Measurements from ENCODE around the gene STK25.

The STK25 gene

GRCh38 chr2:241492174-241492565 lies 16.2 kb downstream of the STK25 start:
- DNase-seq = no peak

GRCh38 chr2:241491549-241492173 lies 16.7 kb downstream of the STK25 start:
- DNase-seq = no peak

GRCh38 chr2:241490825-241491506 lies 17.4 kb downstream of the STK25 start:
- DNase-seq = no peak

- no peak for DNase-seq
Measured at GRCh38 chr2:241489733-241490680, 18.4 kb downstream of the STK25 start.

- no peak for DNase-seq
Measured at GRCh38 chr2:241489088-241489487, 19.3 kb downstream of the STK25 start.

GRCh38 chr2:241485172-241485911 lies 23.0 kb downstream of the STK25 start:
- DNase-seq = no peak

GRCh38 chr2:241483305-241483704 lies 25.1 kb downstream of the STK25 start:
- no peak for DNase-seq

GRCh38 chr2:241482126-241482955 lies 26.0 kb downstream of the STK25 start:
- DNase-seq = no peak

- DNase-seq = no peak
Measured at GRCh38 chr2:241481687-241482086, 26.7 kb downstream of the STK25 start.

GRCh38 chr2:241479026-241479898 lies 29.1 kb downstream of the STK25 start:
- DNase-seq = no peak

- no peak for DNase-seq
Measured at GRCh38 chr2:241478166-241478565, 30.2 kb downstream of the STK25 start.

GRCh38 chr2:241475267-241475666 lies 33.1 kb downstream of the STK25 start:
- DNase-seq = no peak

- DNase-seq = no peak
Measured at GRCh38 chr2:241473399-241473798, 35.0 kb downstream of the STK25 start.

GRCh38 chr2:241469746-241470145 lies 38.6 kb downstream of the STK25 start:
- no peak for DNase-seq

GRCh38 chr2:241468476-241468781 lies 40.0 kb downstream of the STK25 start:
- DNase-seq = no peak

GRCh38 chr2:241467777-241468475 lies 40.5 kb downstream of the STK25 start:
- DNase-seq = no peak

- no peak for DNase-seq
Measured at GRCh38 chr2:241466230-241466629, 42.2 kb downstream of the STK25 start.

GRCh38 chr2:241465543-241465942 lies 42.8 kb downstream of the STK25 start:
- no peak for DNase-seq

- DNase-seq = no peak
Measured at GRCh38 chr2:241463276-241464135, 44.9 kb downstream of the STK25 start.

Measured in stimulated activated CD4-positive, alpha-beta T cell treated with anti-CD3 and anti-CD28 coated beads, Interleukin-4, amount 100 ng/mL, for 4 hours (primary cell).